ENCODE measurements around the gene DZIP1.

DZIP1 gene

GRCh38 chr13:95642028-95642621, 2.4 kb downstream of the DZIP1 start:
- no peak for DNase-seq

GRCh38 chr13:95641291-95642027, 3.0 kb downstream of the DZIP1 start:
- DNase-seq, result no peak

GRCh38 chr13:95636853-95637252, 7.7 kb downstream of the DZIP1 start:
- no peak for DNase-seq

- no peak for DNase-seq
Observed at GRCh38 chr13:95630593-95630992, 13.9 kb downstream of the DZIP1 start.

GRCh38 chr13:95629071-95629470, 15.4 kb downstream of the DZIP1 start:
- no peak for DNase-seq

GRCh38 chr13:95628488-95628887, 16.0 kb downstream of the DZIP1 start:
- DNase-seq, result no peak

- DNase-seq, result no peak
Observed at GRCh38 chr13:95627590-95627989, 16.9 kb downstream of the DZIP1 start.

GRCh38 chr13:95626768-95627167, 17.7 kb downstream of the DZIP1 start:
- no peak for DNase-seq

GRCh38 chr13:95624020-95624419, 20.5 kb downstream of the DZIP1 start:
- DNase-seq, result no peak

- no peak for DNase-seq
Observed at GRCh38 chr13:95623141-95623540, 21.4 kb downstream of the DZIP1 start.

- DNase-seq, result no peak
Observed at GRCh38 chr13:95620825-95621498, 23.5 kb downstream of the DZIP1 start.

- DNase-seq, result no peak
Observed at GRCh38 chr13:95620030-95620824, 24.3 kb downstream of the DZIP1 start.

- no peak for DNase-seq
Observed at GRCh38 chr13:95615539-95615938, 29.0 kb downstream of the DZIP1 start.

GRCh38 chr13:95614641-95615245, 29.8 kb downstream of the DZIP1 start:
- no peak for DNase-seq

GRCh38 chr13:95608640-95609323, 35.7 kb downstream of the DZIP1 start:
- DNase-seq, result no peak

GRCh38 chr13:95607366-95607765, 37.1 kb downstream of the DZIP1 start:
- no peak for DNase-seq

- DNase-seq, result no peak
Observed at GRCh38 chr13:95605448-95606125, 38.9 kb downstream of the DZIP1 start.

GRCh38 chr13:95604556-95604915, 40.0 kb downstream of the DZIP1 start:
- DNase-seq, result no peak

GRCh38 chr13:95603887-95604555, 40.5 kb downstream of the DZIP1 start:
- no peak for DNase-seq

GRCh38 chr13:95601906-95602305, 42.6 kb downstream of the DZIP1 start:
- no peak for DNase-seq

GRCh38 chr13:95601216-95601615, 43.3 kb downstream of the DZIP1 start:
- DNase-seq, result no peak
